K562 (cell line): ENCODE measurements around the gene RGS6. TPM values are rescaled to one million over a fixed set of nuclear protein-coding genes. Genes with fewer than 3 reads are reported as not detected.
"Not testable (repeated sequence)": the region's sequence is repeated elsewhere in the genome, so short reads cannot be mapped to it uniquely, and the experiment has no call there.

Source experiments
- ATAC-seq: fragments of 200-7000 bp; cut with Tn5 transposase; 3 replicates; pipeline ENCODE4 v1.9.1; 2020; ENCODE audit warnings: moderate library complexity
- BruUV-seq: library from RNA; stranded (reverse); fragments of 400-500 nt; replicated peaks from 2 replicates; lab custom pipeline; 2021; lab: Mats Ljungman, UMichigan
- CTCF ChIA-PET: fragments of 300-600 bp; formaldehyde crosslinking; extraction: SDS; loops from one replicate; lab custom pipeline; 2021; ENCODE audit warnings: low intra/inter-chr PET ratio; lab: Yijun Ruan, JAX
- POLR2A ChIA-PET: fragments of 300-600, 350-650 bp; sonication (Branson Sonifier 250); formaldehyde crosslinking; extraction: SDS; loops from one replicate; lab custom pipeline; 2021; ENCODE audit warnings: antibody characterized with exemption, inconsistent platforms; lab: Yijun Ruan, JAX
- DNase-seq, 4 experiments: peaks; one replicate each; pipeline versions ENCODE4 v3.0.0 to v3.0.0-alpha.2; 2011 to 2018; ENCODE audit warnings: low spot score in 3 of 4, mixed read lengths in 3 of 4; ENCODE audit errors: extremely low read depth in 1 of 4
- FAIRE-seq: peaks from 2 replicates; lab custom pipeline; 2011; peaks lifted over from hg19 to GRCh38; lab: Jason Lieb, UNC
- H2AFZ ChIP-seq: 2 replicates; pipeline ENCODE4 v1.6.0; 2011; ENCODE audit warnings: low read depth, low read length, control low read depth, inconsistent platforms
- H3K27ac ChIP-seq: fragments of 200-600 bp; 3 replicates; pipeline ENCODE4 v1.8.0; 2011; ENCODE audit warnings: low read depth, mild to moderate bottlenecking, control low read depth, inconsistent platforms, low read length, moderate library complexity, mixed read lengths; ENCODE audit errors: extremely low read depth
- H3K27me3 ChIP-seq, 2 experiments: fragments of 300-600 bp in 1 of 2; 2 replicates in 1 of 2; 3 replicates in 1 of 2; pipeline versions ENCODE4 v1.6.0 to v1.8.0; 2011; ENCODE audit warnings: inconsistent platforms in 2 of 2, low read length in 2 of 2, mild to moderate bottlenecking in 1 of 2, mixed read lengths in 1 of 2, moderate library complexity in 1 of 2; ENCODE audit not compliant: control insufficient read depth in 2 of 2, insufficient read depth in 2 of 2
- H3K36me3 ChIP-seq: fragments of 300-600 bp; 3 replicates; pipeline ENCODE4 v1.8.0; 2011; ENCODE audit warnings: mild to moderate bottlenecking, low read length, inconsistent platforms; ENCODE audit not compliant: control insufficient read depth, insufficient read depth
- H3K4me1 ChIP-seq, 2 experiments: fragments of 200-600 bp in 1 of 2; replicated peaks in 1 of 2; 2 replicates in 1 of 2; 3 replicates in 1 of 2; pipeline versions ENCODE4 v1.5.1 to v1.8.0; 2011; ENCODE audit warnings: inconsistent platforms in 2 of 2, low read length in 2 of 2, mild to moderate bottlenecking in 1 of 2, mixed read lengths in 1 of 2, moderate library complexity in 1 of 2; ENCODE audit not compliant: control insufficient read depth in 2 of 2, insufficient read depth in 2 of 2
- H3K4me2 ChIP-seq: 2 replicates; pipeline ENCODE4 v1.6.1; 2011; ENCODE audit warnings: low read length, control low read depth, inconsistent platforms, mixed read lengths; ENCODE audit not compliant: insufficient read depth
- H3K4me3 ChIP-seq: fragments of 200-600 bp; sonication (generic), shearing (Covaris generic); 2 replicates; pipeline ENCODE4 v1.5.1; 2016; ENCODE audit warnings: control low read depth, inconsistent platforms
- H3K79me2 ChIP-seq: fragments of 200-600 bp; 3 replicates; pipeline ENCODE4 v1.8.0; 2011; ENCODE audit warnings: low read length, inconsistent platforms; ENCODE audit not compliant: control insufficient read depth, insufficient read depth
- H3K9ac ChIP-seq, 2 experiments: 2 replicates each; pipeline versions ENCODE4 v1.6.0 to v1.6.1; 2011; ENCODE audit warnings: low read depth in 2 of 2, low read length in 2 of 2, control low read depth in 1 of 2, inconsistent platforms in 1 of 2, mild to moderate bottlenecking in 1 of 2, mixed read lengths in 1 of 2; ENCODE audit not compliant: insufficient read depth in 1 of 2
- H3K9me1 ChIP-seq: one replicate; pipeline ENCODE4 v1.6.0; 2011; ENCODE audit warnings: inconsistent platforms, mild to moderate bottlenecking, low read length, moderate library complexity; ENCODE audit not compliant: control insufficient read depth, insufficient read depth
- H3K9me3 ChIP-seq: replicated peaks from 2 replicates; pipeline ENCODE4 v1.5.1; 2011; ENCODE audit warnings: low read depth, low read length, inconsistent platforms; ENCODE audit not compliant: control insufficient read depth, insufficient read depth
- H4K20me1 ChIP-seq: replicated peaks from 2 replicates; pipeline ENCODE4 v1.6.1; 2011; ENCODE audit warnings: low read length, inconsistent platforms, mixed read lengths; ENCODE audit not compliant: control insufficient read depth, insufficient read depth
- ARNT ChIP-seq, 2 experiments: fragments of 450-650 bp; IDR thresholded peaks; 2 replicates each; pipeline ENCODE4 v1.6.1; 2016; ENCODE audit warnings: mild to moderate bottlenecking in 1 of 2
- BRD4 ChIP-seq: fragments of 200-600 bp; sonication (generic); IDR thresholded peaks from 2 replicates; pipeline ENCODE4 v1.6.1; 2017; ENCODE audit warnings: inconsistent platforms
- E2F3 ChIP-seq: fragments of 250-450 bp; sonication (Bioruptor Pico); IDR thresholded peaks from 2 replicates; pipeline ENCODE4 v1.4.0; 2020; ENCODE audit warnings: mild to moderate bottlenecking
- HDAC2 ChIP-seq: fragments of 450-650 bp; IDR thresholded peaks from 2 replicates; pipeline ENCODE4 v1.6.1; 2016; ENCODE audit warnings: mild to moderate bottlenecking
- JUN ChIP-seq, 2 experiments: sonication (generic) in 1 of 2; formaldehyde crosslinking in 1 of 2; IDR thresholded peaks; 2 replicates each; pipeline versions ENCODE4 v1.6.1 to v1.8.0; 2012 to 2022; ENCODE audit warnings: borderline replicate concordance in 2 of 2, mild to moderate bottlenecking in 2 of 2, improper control_type of control experiment in 1 of 2, low read depth in 1 of 2, low read length in 1 of 2, missing genetic modification reagents in 1 of 2
- NEUROD1 ChIP-seq: fragments of 150-350 bp; IDR thresholded peaks from 2 replicates; pipeline ENCODE4 v1.6.1; 2014; ENCODE audit warnings: borderline replicate concordance, low read length, low read depth; ENCODE audit not compliant: partially characterized antibody
- ZBTB9 ChIP-seq: fragments of 450-650 bp; formaldehyde crosslinking; IDR thresholded peaks from 2 replicates; pipeline ENCODE4 v1.4.0; 2020; ENCODE audit warnings: mild to moderate bottlenecking, moderate library complexity
- ZSCAN32 ChIP-seq: fragments of 450-650 bp; formaldehyde crosslinking; IDR thresholded peaks from 2 replicates; pipeline ENCODE4 v1.4.0; 2020; ENCODE audit warnings: mild to moderate bottlenecking, moderate library complexity
- WGBS: fragments of 100-300 bp; shearing (Covaris generic); methylation state at CpG from one replicate; pipeline ENCODE4 v1.1.6; 2016; ENCODE audit warnings: low coverage, mixed read lengths; ENCODE audit not compliant: insufficient coverage; ENCODE audit errors: missing lambda C conversion rate; 5-methylcytosine and 5-hydroxymethylcytosine counted together
- in situ Hi-C: fragments of 300-500 bp; cut with MboI; formaldehyde crosslinking; loops from 4 replicates; pipeline ENCODE4 v1.15.0; 2018; ENCODE audit warnings: inconsistent platforms, mixed read lengths
- intact Hi-C: fragments of 100-400 bp; cut with micrococcal nuclease; formaldehyde crosslinking; loops from 2 replicates; pipeline ENCODE4 v1.14.2; 2022
- polyA plus RNA-seq, 8 experiments: library from polyadenylated mRNA; depleted of rRNA in 4 of 8; stranded (reverse) in 5 of 8; unstranded in 3 of 8; fragments of >200 nt; fragmentation: Nextera tagmentation in 2 of 8; fragmentation: Illumina TruSeq in 1 of 8; extraction: Ambion mirVana in 2 of 8; extraction: Trizol in 1 of 8; gene quantifications; 2 replicates each; pipeline versions ENCODE4 v1.2.1 to v1.2.3, GENCODE V29; 2011 to 2014; ENCODE audit warnings: inconsistent platforms in 1 of 8, missing spikeins in 1 of 8
- total RNA-seq, 7 experiments: library from RNA; depleted of rRNA in 6 of 7; stranded (reverse); fragments of >200 nt in 6 of 7; fragmentation: Illumina TruSeq in 2 of 7; extraction: Trizol in 2 of 7; gene quantifications; 2 replicates each; pipeline versions ENCODE4 v1.2.1 to v1.2.3, GENCODE V29; 2011 to 2021; ENCODE audit warnings: low replicate concordance in 1 of 7
- TF ChIP-seq, protein P1 (sequence below): fragments of 450-650 bp; IDR thresholded peaks from 2 replicates; pipeline ENCODE4 v1.7.1; 2018; ENCODE audit warnings: mild to moderate bottlenecking, low read depth; ENCODE audit not compliant: partially characterized antibody

Gene RGS6
- total and polyA plus RNA-seq, 9 of the 15 experiments (the other 6 are each of a cell fraction or from before 2014, with no cell fraction given) = not detected

- CTCF ChIA-PET = no interaction called here
- BruUV-seq = no TSS peak
- Histone ChIP-seq H3K27me3 (no peaks in the 10 kb centered on the region), H4K20me1 (no peaks in the 10 kb centered on the region), H3K27ac (no peak overlapping the region), H3K9me1 (no peaks in the 10 kb centered on the region), H3K4me2 (no peak overlapping the region), H3K79me2 (no peaks in the 10 kb centered on the region), H3K9ac (no peak overlapping the region), H3K9me3 (no peaks in the 10 kb centered on the region), H3K4me3 (no peak overlapping the region), H2AFZ (no peak overlapping the region), H3K4me1 (no peaks in the 10 kb centered on the region), H3K36me3 (no peaks in the 10 kb centered on the region)
- POLR2A ChIA-PET = interaction anchor here (1.3 kb wide), 1 partner anchor 11 kb away, joined by 3 read pairs; no protein-coding TSS in a partner anchor
- no peak for ATAC-seq
- FAIRE-seq = no peak
- 0% methylated on average over 3 of the region's 3 CpGs for WGBS
- no peak for TF ChIP-seq BRD4
- no peak for TF ChIP-seq ARNT (IDR thresholded peaks at IDR 0.05)
- TF ChIP-seq HDAC2 = no peak
- no peak for TF ChIP-seq ZSCAN32 (CRISPR knock-in tag)
- no peak for TF ChIP-seq JUN (IDR thresholded peaks at IDR 0.05; ENCODE audit: borderline replicate concordance, low read depth, low read length)
- no peak for TF ChIP-seq JUN (CRISPR knock-in tag; IDR thresholded peaks at IDR 0.05; ENCODE audit: borderline replicate concordance)
- no peak for TF ChIP-seq ZBTB9
- TF ChIP-seq, protein P1, sequence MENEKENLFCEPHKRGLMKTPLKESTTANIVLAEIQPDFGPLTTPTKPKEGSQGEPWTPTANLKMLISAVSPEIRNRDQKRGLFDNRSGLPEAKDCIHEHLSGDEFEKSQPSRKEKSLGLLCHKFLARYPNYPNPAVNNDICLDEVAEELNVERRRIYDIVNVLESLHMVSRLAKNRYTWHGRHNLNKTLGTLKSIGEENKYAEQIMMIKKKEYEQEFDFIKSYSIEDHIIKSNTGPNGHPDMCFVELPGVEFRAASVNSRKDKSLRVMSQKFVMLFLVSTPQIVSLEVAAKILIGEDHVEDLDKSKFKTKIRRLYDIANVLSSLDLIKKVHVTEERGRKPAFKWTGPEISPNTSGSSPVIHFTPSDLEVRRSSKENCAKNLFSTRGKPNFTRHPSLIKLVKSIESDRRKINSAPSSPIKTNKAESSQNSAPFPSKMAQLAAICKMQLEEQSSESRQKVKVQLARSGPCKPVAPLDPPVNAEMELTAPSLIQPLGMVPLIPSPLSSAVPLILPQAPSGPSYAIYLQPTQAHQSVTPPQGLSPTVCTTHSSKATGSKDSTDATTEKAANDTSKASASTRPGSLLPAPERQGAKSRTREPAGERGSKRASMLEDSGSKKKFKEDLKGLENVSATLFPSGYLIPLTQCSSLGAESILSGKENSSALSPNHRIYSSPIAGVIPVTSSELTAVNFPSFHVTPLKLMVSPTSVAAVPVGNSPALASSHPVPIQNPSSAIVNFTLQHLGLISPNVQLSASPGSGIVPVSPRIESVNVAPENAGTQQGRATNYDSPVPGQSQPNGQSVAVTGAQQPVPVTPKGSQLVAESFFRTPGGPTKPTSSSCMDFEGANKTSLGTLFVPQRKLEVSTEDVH = no peak
- TF ChIP-seq NEUROD1 = no peak
- TF ChIP-seq E2F3 (CRISPR knock-in tag) = no peak
- intact Hi-C loops (no loop called here), in situ Hi-C loops (no loop called here)
- DNase-seq = no peak
Observed at GRCh38 chr14:71885301-71885700, 46.9 kb upstream of the RGS6 start.

GRCh38 chr14:71887802-71888201, 44.4 kb upstream of the RGS6 start:
- H3K4me3 ChIP-seq, H4K20me1 ChIP-seq, FAIRE-seq, H2AFZ ChIP-seq, H3K9me3 ChIP-seq, H3K4me2 ChIP-seq, H3K9me1 ChIP-seq, intact Hi-C loops, H3K9ac ChIP-seq, H3K36me3 ChIP-seq, POLR2A ChIA-PET, BruUV-seq, H3K79me2 ChIP-seq, H3K27me3 ChIP-seq, H3K27ac ChIP-seq, CTCF ChIA-PET, in situ Hi-C loops, DNase-seq, H3K4me1 ChIP-seq, ATAC-seq: not testable (repeated sequence)
- 0% methylated on average over 8 of the region's 9 CpGs for WGBS
